IPS DF 6.9 (cell line): Measurements from ENCODE around the gene AGPAT4.
"Not testable (repeated sequence)": the region's sequence is repeated elsewhere in the genome, so short reads cannot be mapped to it uniquely, and the experiment has no call there.

ENCODE experiments used
- DNase-seq: peaks from one replicate; pipeline ENCODE4 v3.0.0-alpha.2; 2013; ENCODE audit warnings: low read depth, low spot score
- H3K27ac ChIP-seq: one replicate; pipeline ENCODE4 v1.5.1; 2013; ENCODE audit warnings: low read length, control low read depth
- H3K27me3 ChIP-seq: 2 replicates; pipeline ENCODE4 v1.6.1; 2013; ENCODE audit warnings: mild to moderate bottlenecking, low read length; ENCODE audit not compliant: control insufficient read depth, insufficient read depth
- H3K36me3 ChIP-seq: 2 replicates; pipeline ENCODE4 v1.6.1; 2013; ENCODE audit warnings: low read length; ENCODE audit not compliant: control insufficient read depth, insufficient read depth
- H3K4me1 ChIP-seq: 2 replicates; pipeline ENCODE4 v1.6.1; 2013; ENCODE audit warnings: low read length; ENCODE audit not compliant: control insufficient read depth, insufficient read depth
- H3K4me3 ChIP-seq: 2 replicates; pipeline ENCODE4 v1.5.1; 2013; ENCODE audit warnings: mild to moderate bottlenecking, low read length
- H3K9me3 ChIP-seq: 2 replicates; pipeline ENCODE4 v1.6.1; 2013; ENCODE audit warnings: low read length, inconsistent platforms; ENCODE audit not compliant: control insufficient read depth, insufficient read depth
- WGBS: extraction: QIAGEN DNeasy Blood & Tissue Kit; methylation state at CpG from one replicate; pipeline ENCODE4 v1.1.7; 2013; ENCODE audit warnings: mixed read lengths, missing lambda C conversion rate; ENCODE audit not compliant: insufficient read length, insufficient coverage; 5-methylcytosine and 5-hydroxymethylcytosine counted together

Gene AGPAT4

DNA sequence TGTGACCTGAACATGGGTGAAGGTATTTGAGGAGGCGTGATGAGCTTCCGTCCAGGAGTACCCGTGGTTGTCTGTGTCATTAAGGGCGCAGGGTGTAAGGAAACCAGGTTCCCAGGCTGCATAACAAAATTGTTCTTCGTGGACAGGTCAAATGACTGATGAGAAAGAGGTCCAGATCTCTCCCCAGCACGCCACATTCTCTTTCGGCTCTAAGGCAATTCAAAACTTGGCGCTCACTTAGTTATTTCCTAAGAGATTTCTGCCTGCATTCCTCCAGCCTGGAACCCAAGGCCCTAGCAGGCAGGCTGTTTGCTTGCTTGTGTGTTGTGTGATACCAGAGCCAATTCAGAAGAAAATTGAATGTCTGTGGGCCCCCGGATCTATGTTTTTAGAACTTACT, 139.9 kb downstream of the AGPAT4 start:
- Histone ChIP-seq H3K27me3 (no peaks in the 10 kb centered on the region), H3K36me3 (peaks cover 1% of the 10 kb centered on the region; the same call in 1 of the 2 replicates), H3K27ac (no peak overlapping the region), H3K9me3 (no peaks in the 10 kb centered on the region), H3K4me3 (no peak overlapping the region), H3K4me1 (no peaks in the 10 kb centered on the region)
- WGBS: no CpG with 5 or more reads among the region's 9 CpGs
- no peak for DNase-seq

DNA sequence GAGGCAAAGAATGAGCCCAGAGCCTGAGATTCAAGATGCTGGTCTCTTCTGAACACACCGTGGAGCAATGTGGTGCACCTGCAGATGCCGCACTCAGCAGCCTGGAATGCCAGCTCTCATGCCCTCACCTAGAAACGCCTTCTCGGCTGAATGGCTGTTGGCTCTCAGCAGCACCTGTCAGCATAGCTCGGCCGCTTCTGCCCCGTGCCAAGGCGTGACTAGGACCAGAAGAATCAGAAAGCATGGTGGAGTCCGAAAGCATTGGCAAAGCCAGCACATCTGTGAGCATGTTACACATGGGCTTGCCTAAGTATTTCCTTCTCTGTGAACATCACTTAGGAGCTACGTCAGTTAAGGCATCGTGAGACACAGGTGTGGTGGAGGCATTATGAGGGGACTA, 141.5 kb downstream of the AGPAT4 start:
- no CpG with 5 or more reads among the region's 11 CpGs for WGBS
- H3K4me3 ChIP-seq: no peak overlapping the region

DNA sequence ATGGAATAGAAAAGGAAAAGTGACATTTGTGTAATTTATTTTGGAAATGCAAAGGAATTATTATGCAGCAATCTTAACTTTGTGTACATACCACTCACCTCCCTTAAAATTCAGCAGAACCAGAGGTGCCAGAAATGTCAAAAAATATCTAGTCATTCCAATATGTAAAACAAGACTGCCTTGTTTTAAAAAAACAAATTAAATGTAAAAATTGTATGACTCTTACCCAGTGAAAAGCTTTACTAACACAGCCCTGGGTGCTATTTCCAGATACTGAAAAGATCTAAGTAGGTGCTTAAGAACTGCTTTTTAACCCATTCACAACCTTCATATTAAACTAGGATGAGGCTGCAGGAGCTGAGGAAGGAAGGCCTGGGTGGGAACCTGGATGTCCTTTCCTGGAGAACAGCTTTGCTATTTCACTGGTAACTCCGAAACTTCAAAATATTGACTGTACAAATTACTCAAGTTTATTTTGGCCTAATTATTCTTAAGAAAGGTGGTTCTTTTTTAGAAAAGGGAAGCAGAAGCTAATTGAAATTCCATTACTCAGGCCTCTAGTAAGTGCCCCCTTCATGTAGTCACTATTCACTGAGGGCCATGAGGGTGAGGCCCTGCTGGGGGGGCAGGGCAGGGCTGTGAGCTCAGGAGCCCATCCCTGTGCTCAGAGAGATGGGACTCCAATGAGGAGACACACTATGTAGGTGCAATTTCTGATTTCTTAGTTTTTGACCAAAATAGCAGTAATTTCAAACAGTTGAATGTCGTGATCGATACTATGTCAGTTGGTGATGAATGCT, 142.7 kb downstream of the AGPAT4 start:
- no CpG with 5 or more reads among the region's 3 CpGs for WGBS
- no peaks in the 10 kb centered on the region for H3K27me3 ChIP-seq
- no peak overlapping the region for H3K27ac ChIP-seq
- no peaks in the 10 kb centered on the region for H3K36me3 ChIP-seq
- H3K9me3 ChIP-seq: no peaks in the 10 kb centered on the region
- DNase-seq: no peak
- H3K4me3 ChIP-seq: no peak overlapping the region
- H3K4me1 ChIP-seq: no peaks in the 10 kb centered on the region

More for the DNA sequence above, 141.5 kb downstream of the AGPAT4 start:
- Histone ChIP-seq H3K27ac (no peak overlapping the region), H3K36me3 (no peaks in the 10 kb centered on the region), H3K4me1 (no peaks in the 10 kb centered on the region), H3K9me3 (no peaks in the 10 kb centered on the region), H3K27me3 (no peaks in the 10 kb centered on the region)
- DNase-seq: no peak

DNA sequence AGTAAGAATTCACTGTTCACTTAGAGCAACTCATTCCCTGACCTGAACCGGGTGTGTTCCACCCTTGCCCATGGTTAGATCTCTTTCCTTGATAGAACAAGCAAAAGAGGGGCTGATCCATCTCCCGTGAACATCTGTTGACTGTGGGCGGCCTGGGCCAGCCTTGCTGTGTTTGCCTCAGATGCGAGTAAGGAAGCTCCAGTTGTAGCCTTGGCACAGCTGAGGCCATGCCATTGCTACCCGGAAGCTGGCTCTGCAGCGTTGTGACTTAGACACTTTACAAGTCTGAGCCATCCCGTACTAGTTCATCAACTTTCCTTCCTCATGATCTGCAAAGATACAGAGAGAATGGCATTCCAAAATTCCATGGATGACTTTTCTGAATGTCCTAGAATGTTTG, 143.3 kb downstream of the AGPAT4 start:
- Histone ChIP-seq H3K4me3 (no peak overlapping the region), H3K4me1 (no peaks in the 10 kb centered on the region), H3K36me3 (no peaks in the 10 kb centered on the region), H3K9me3 (no peaks in the 10 kb centered on the region), H3K27me3 (no peaks in the 10 kb centered on the region), H3K27ac (no peak overlapping the region)
- no CpG with 5 or more reads among the region's 7 CpGs for WGBS
- no peak for DNase-seq

DNA sequence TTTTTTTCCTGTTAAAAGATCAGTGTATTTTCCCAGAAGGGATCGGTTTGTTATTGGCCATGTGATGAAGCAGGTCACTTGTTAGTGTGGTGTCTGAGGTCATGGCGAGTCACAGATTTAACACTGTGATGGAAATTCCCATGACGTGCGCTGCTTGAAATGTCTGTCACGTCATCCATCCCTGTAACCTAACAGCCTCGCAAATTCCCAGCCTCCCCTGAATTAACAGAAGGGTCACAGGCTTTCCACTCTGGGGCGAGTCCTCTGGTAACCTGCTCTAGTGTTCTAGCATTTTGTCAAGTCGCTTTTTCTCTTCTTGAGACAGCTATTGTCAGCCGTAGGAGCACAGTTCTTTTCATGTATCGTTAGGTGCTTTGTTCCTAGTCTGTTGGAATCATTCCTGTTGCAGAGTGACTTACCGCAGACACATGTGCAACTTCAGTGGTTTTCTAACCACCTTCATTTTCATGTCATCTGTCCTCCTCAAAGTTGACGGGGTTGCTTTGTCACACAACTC, 145.1 kb downstream of the AGPAT4 start:
- DNase-seq: no peak
- H3K9me3 ChIP-seq: no peaks in the 10 kb centered on the region
- H3K4me3 ChIP-seq: no peak overlapping the region
- no peaks in the 10 kb centered on the region for H3K27me3 ChIP-seq
- WGBS: no CpG with 5 or more reads among the region's 12 CpGs
- no peaks in the 10 kb centered on the region for H3K36me3 ChIP-seq
- no peak overlapping the region for H3K27ac ChIP-seq
- no peaks in the 10 kb centered on the region for H3K4me1 ChIP-seq

DNA sequence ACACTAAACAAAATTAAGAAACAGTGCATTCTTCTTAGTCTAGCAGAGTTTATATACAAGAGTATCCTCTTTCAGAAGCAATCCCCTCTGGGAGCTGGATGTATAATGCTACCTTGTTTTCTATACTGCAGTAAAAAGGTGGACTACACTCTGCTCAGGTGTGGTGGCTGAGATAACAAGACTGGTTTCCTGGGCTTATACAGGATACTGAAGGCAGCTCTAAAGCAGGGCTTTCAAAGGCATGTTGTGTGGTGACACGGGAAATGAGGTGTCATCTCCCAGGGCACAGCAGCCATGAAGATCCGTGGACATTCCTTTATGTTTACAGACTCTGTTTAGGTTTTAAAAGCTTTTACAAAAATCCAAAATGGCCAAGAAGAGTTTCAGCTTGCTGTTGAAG, 145.6 kb downstream of the AGPAT4 start:
- Histone ChIP-seq H3K27me3 (no peaks in the 10 kb centered on the region), H3K4me3 (no peak overlapping the region), H3K27ac (no peak overlapping the region), H3K9me3 (no peaks in the 10 kb centered on the region), H3K36me3 (no peaks in the 10 kb centered on the region), H3K4me1 (no peaks in the 10 kb centered on the region)
- DNase-seq: no peak
- WGBS: no CpG with 5 or more reads among the region's 2 CpGs

DNA sequence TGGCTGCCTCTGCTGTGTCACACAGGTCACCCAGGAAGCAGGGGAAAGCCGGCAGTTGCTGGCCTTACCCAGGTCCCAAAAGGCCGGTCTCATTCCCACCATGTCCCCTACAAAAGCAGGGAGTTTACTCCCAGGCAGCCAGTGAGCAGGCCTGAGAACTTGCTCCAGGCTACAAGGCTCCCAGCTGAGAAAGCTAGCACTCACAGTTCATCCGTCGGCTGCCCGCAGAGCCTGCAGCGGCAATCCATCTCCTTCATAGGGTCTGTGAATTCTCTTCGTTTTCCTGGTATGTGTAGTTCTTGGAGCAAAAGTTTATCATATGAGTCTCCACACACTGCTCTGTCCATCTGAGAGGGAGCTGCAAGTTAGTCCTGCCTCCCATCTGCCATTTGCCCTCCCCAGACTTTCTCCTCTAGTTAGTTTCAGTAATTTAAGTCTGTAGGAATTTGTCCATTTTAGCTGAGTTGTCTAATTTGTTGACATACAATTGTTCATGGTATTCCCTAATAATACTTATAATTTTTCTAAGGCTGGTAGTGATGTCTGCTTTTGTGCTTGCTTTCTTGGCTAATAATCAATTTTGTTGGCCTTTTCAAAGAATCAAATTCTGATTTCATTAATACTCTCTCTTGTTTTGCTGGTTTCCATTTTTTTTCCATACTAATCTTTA, 146.7 kb downstream of the AGPAT4 start:
- Histone ChIP-seq H3K27ac (no peak overlapping the region), H3K9me3 (no peaks in the 10 kb centered on the region), H3K4me3 (no peak overlapping the region), H3K36me3 (no peaks in the 10 kb centered on the region), H3K4me1 (no peaks in the 10 kb centered on the region), H3K27me3 (no peaks in the 10 kb centered on the region)
- no peak for DNase-seq
- no CpG with 5 or more reads among the region's 7 CpGs for WGBS

DNA sequence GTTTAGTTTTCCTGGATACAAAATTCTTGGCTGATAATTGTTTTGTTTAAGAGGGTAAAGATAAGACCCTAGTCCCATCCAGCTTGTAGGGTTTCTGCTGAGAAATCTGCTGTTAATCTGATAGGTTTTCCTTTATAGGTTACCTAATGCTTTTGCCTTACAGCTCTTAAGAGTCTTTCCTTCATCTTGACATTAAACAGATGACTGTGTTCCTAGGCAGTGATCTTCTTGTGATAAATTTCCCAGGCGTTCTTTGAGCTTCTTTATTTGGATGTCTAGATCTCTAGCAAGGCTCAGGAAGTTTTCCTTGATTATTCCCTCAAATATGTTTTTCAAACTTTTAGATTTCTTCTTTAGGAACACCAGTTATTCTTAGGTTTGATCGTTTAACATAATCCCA, 148.3 kb downstream of the AGPAT4 start:
- Histone ChIP-seq H3K4me1 (no peaks in the 10 kb centered on the region), H3K36me3 (no peaks in the 10 kb centered on the region), H3K27ac (no peak overlapping the region), H3K9me3 (no peaks in the 10 kb centered on the region), H3K4me3 (no peak overlapping the region), H3K27me3 (no peaks in the 10 kb centered on the region)
- no peak for DNase-seq
- no CpG with 5 or more reads among the region's 2 CpGs for WGBS

DNA sequence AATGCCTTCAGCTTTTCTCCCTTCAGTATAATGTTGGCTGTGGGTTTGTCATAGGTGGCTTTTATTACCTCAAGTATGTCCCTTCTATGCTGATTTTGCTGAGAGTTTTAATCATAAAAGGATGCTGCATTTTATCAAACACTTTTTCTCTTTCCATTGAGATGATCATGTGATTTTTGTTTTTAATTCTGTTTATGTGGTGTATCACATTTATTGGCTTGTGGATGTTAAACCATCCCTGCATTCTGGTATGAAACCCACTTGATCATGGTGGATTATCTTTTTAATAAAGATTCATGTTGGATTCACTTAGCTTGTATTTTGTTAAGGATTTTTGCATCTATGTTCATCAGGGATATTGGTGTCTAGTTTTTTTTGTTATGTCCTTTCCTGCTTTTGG, 150.5 kb downstream of the AGPAT4 start:
- not testable (repeated sequence) for H3K4me3 ChIP-seq, H3K9me3 ChIP-seq, DNase-seq, H3K4me1 ChIP-seq, H3K27ac ChIP-seq, H3K36me3 ChIP-seq, H3K27me3 ChIP-seq

DNA sequence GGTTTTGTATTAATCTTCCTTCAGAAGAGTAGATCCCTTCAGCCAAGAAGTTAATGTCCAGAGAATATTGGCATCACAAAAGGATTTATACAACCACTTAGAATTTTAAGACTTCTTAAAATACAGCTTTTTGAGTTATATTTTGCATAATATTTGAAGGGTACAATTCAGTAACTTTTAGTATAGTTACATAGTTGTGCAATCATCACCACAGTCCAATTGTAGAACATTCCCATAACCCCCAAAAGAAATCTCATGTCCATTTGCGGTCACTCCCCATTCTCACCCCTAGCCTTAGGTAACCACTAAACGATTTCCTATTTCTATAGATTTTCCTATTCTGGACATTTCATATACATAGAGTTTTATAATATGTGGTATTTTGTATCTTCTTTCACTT, 155.9 kb downstream of the AGPAT4 start:
- H3K4me1 ChIP-seq: no peaks in the 10 kb centered on the region
- H3K27me3 ChIP-seq: no peaks in the 10 kb centered on the region
- WGBS: no CpG with 5 or more reads among the region's 2 CpGs
- no peak overlapping the region for H3K27ac ChIP-seq
- no peaks in the 10 kb centered on the region for H3K9me3 ChIP-seq
- no peak overlapping the region for H3K4me3 ChIP-seq
- peaks cover 6% of the 10 kb centered on the region; the same call in 1 of the 2 replicates for H3K36me3 ChIP-seq
- DNase-seq: no peak
